Measurements from ENCODE around the gene TANGO2. TPM values are rescaled to one million over a fixed set of nuclear protein-coding genes. Genes with fewer than 3 reads are reported as not detected.

TANGO2 gene
- total and polyA plus RNA-seq, 5 donors from 2014 or later, result 39.5 to 48.4 (median 43.2) TPM

- Mint-ChIP-seq H3K9me3 (peaks cover 0 to 1% (median 0%) of the 10 kb centered on the region in 7 donors), H3K27ac (peak overlapping the region in 2 of 3 donors; percentile 95 to 97), H3K27me3 (no peaks in the 10 kb centered on the region), H3K4me1 (peaks cover 23 to 76% (median 45%) of the 10 kb centered on the region in 4 donors), H3K4me3 (peak overlapping the region in 2 of 4 donors; percentile 16 to 85), H3K36me3 (peaks cover 32% of the 10 kb centered on the region)
- no peaks in the 10 kb centered on the region for H3K27me3 ChIP-seq (ENCODE audit: control insufficient read depth, insufficient read depth, low read length)
- ATAC-seq (ENCODE audit: low read depth in 2 of 2) (no peak), DNase-seq (no peak)
- peak overlapping the region; percentile 84 for H3K27ac ChIP-seq (ENCODE audit: insufficient read depth, low read length, poor library complexity, severe bottlenecking)
- H3K36me3 ChIP-seq (ENCODE audit: control insufficient read depth, insufficient read depth, low read length), result peaks cover 34% of the 10 kb centered on the region
- peaks cover 36% of the 10 kb centered on the region for H3K4me1 ChIP-seq (ENCODE audit: control insufficient read depth, insufficient read depth, low read length, poor library complexity, severe bottlenecking)
- peak overlapping the region; percentile 14 for H3K4me3 ChIP-seq (ENCODE audit: low read depth, low read length)
- peaks cover 0 to 1% of the 10 kb centered on the region in 2 experiments for H3K9me3 ChIP-seq (ENCODE audit: control insufficient read depth in 2 of 2, low read length in 2 of 2)
Measured at GRCh38 chr22:20099099-20099711, 78.3 kb downstream of the TANGO2 start.

GRCh38 chr22:20101638-20102037 lies 80.7 kb downstream of the TANGO2 start:
- Histone ChIP-seq H3K4me3 (ENCODE audit: low read depth, low read length) (no peak overlapping the region), H3K27ac (ENCODE audit: insufficient read depth, low read length, poor library complexity, severe bottlenecking) (peak overlapping the region; percentile 84), H3K27me3 (ENCODE audit: control insufficient read depth, insufficient read depth, low read length) (no peaks in the 10 kb centered on the region), H3K4me1 (ENCODE audit: control insufficient read depth, insufficient read depth, low read length, poor library complexity, severe bottlenecking) (peaks cover 29% of the 10 kb centered on the region), H3K36me3 (ENCODE audit: control insufficient read depth, insufficient read depth, low read length) (peaks cover 35% of the 10 kb centered on the region), H3K9me3 (ENCODE audit: control insufficient read depth in 2 of 2, low read length in 2 of 2) (no peaks in the 10 kb centered on the region)
- Mint-ChIP-seq H3K4me3 (peak overlapping the region in 2 of 4 donors; percentile 50 to 51), H3K9me3 (peaks cover 0 to 1% (median 0%) of the 10 kb centered on the region in 7 donors), H3K36me3 (peaks cover 17% of the 10 kb centered on the region), H3K4me1 (peaks cover 19 to 57% (median 32%) of the 10 kb centered on the region in 4 donors), H3K27ac (peak overlapping the region in 2 of 3 donors; percentile 95 to 97), H3K27me3 (no peaks in the 10 kb centered on the region)
- no peak for DNase-seq
- no peak for ATAC-seq (ENCODE audit: low read depth in 2 of 2)

- DNase-seq, result no peak
- H3K27me3 Mint-ChIP-seq, result no peaks in the 10 kb centered on the region
- Histone ChIP-seq H3K27ac (ENCODE audit: insufficient read depth, low read length, poor library complexity, severe bottlenecking) (no peak overlapping the region), H3K9me3 (ENCODE audit: control insufficient read depth in 2 of 2, low read length in 2 of 2) (no peaks in the 10 kb centered on the region), H3K4me3 (ENCODE audit: low read depth, low read length) (no peak overlapping the region), H3K36me3 (ENCODE audit: control insufficient read depth, insufficient read depth, low read length) (peaks cover 35% of the 10 kb centered on the region), H3K4me1 (ENCODE audit: control insufficient read depth, insufficient read depth, low read length, poor library complexity, severe bottlenecking) (peaks cover 29% of the 10 kb centered on the region), H3K27me3 (ENCODE audit: control insufficient read depth, insufficient read depth, low read length) (no peaks in the 10 kb centered on the region)
- peak overlapping the region in 2 of 3 donors; percentile 95 to 97 for H3K27ac Mint-ChIP-seq
- no peak for ATAC-seq (ENCODE audit: low read depth in 2 of 2)
- H3K4me3 Mint-ChIP-seq, result peak overlapping the region in 3 of 4 donors; percentile 38 to 54 (median 50)
- peaks cover 13% of the 10 kb centered on the region for H3K36me3 Mint-ChIP-seq
- H3K4me1 Mint-ChIP-seq, result peaks cover 16 to 53% (median 28%) of the 10 kb centered on the region in 4 donors
- H3K9me3 Mint-ChIP-seq, result no peaks in the 10 kb centered on the region
Measured at GRCh38 chr22:20102203-20102780, 81.4 kb downstream of the TANGO2 start.

DNA sequence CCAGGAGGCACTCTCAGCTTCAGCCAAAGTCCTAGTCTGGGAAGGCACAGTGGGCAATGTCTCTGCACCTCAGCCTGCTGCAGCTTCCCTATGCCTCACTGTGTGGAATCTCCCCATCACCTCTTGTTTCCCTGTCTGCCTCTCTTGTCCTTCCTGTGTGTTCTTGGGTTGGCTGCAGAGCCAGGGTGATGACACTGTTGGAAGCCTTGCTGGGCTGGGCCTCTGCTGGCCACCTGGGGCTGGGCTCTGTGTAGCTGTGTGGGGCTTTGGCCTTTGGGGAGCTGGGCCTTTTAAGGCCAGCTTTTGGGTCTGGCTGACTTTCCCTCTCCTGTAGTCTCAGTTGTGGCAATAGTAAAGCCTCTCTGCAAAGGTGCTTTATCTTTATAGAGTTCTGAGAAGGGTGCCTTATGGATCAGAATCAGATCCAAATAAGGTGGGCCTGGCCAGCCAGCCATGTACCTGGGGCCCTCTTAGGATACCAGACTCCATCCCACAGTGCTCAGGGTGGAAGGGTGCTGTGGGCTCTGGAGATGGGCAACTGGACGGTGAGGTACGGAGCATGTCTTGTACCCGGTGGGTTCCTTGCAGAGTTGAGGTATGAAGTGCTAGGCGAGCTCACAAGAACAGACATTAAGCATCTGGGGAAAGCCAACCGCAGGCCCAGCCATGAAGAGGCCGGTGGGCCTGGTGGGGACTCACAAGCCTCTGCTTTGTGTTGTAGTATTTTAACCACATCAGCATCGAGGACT lies 84.7 kb downstream of the TANGO2 start:
- no peaks in the 10 kb centered on the region for H3K27me3 ChIP-seq (ENCODE audit: control insufficient read depth, insufficient read depth, low read length)
- no peak overlapping the region for H3K27ac ChIP-seq (ENCODE audit: insufficient read depth, low read length, poor library complexity, severe bottlenecking)
- no peak for DNase-seq
- peaks cover 15% of the 10 kb centered on the region for H3K36me3 Mint-ChIP-seq
- no peak for ATAC-seq (ENCODE audit: low read depth in 2 of 2)
- H3K27ac Mint-ChIP-seq, result peak overlapping the region in 1 of 3 donors; percentile 52
- H3K4me3 Mint-ChIP-seq, result peak overlapping the region in 1 of 4 donors; percentile 15
- H3K4me3 ChIP-seq (ENCODE audit: low read depth, low read length), result no peak overlapping the region
- no peaks in the 10 kb centered on the region for H3K27me3 Mint-ChIP-seq
- H3K36me3 ChIP-seq (ENCODE audit: control insufficient read depth, insufficient read depth, low read length), result peaks cover 51% of the 10 kb centered on the region
- no peaks in the 10 kb centered on the region for H3K9me3 Mint-ChIP-seq
- peaks cover 0 to 26% (median 7%) of the 10 kb centered on the region in 4 donors for H3K4me1 Mint-ChIP-seq
- H3K9me3 ChIP-seq (ENCODE audit: control insufficient read depth in 2 of 2, low read length in 2 of 2), result no peaks in the 10 kb centered on the region
- H3K4me1 ChIP-seq (ENCODE audit: control insufficient read depth, insufficient read depth, low read length, poor library complexity, severe bottlenecking), result peaks cover 10% of the 10 kb centered on the region

DNA sequence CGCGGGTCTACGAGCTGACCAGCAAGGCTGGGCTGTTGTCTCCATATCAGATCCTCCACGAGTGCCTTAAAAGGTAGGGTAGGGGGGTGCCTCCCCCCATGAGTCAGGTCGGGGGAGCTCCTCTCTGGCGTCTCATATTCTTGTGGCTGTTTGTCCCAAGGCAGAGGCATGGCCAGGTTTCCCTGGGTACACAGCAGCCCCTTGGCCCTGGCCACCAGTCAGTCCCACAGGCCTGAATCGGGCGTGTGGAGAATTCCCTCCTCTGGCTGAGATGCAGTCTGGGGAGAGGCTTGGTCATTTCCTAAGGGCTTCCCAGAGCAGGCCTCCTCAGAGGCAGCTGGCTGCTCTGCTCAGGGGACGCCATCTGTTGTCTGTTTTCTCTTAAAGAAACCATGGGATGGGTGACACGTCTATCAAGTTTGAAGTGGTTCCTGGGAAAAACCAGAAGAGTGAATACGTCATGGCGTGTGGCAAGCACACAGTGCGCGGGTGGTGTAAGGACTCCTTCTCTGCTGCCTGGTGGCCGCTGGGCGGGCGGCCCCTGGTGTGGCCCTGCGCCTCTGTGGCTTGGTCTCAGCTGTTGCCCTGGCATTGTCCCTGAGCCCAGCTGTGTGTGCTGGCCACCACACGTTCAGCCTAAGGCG lies 85.4 kb downstream of the TANGO2 start:
- Histone ChIP-seq H3K36me3 (ENCODE audit: control insufficient read depth, insufficient read depth, low read length) (peaks cover 51% of the 10 kb centered on the region), H3K4me1 (ENCODE audit: control insufficient read depth, insufficient read depth, low read length, poor library complexity, severe bottlenecking) (peaks cover 3% of the 10 kb centered on the region), H3K4me3 (ENCODE audit: low read depth, low read length) (no peak overlapping the region), H3K27me3 (ENCODE audit: control insufficient read depth, insufficient read depth, low read length) (no peaks in the 10 kb centered on the region), H3K9me3 (ENCODE audit: control insufficient read depth in 2 of 2, low read length in 2 of 2) (no peaks in the 10 kb centered on the region), H3K27ac (ENCODE audit: insufficient read depth, low read length, poor library complexity, severe bottlenecking) (no peak overlapping the region)
- Mint-ChIP-seq H3K27me3 (no peaks in the 10 kb centered on the region), H3K36me3 (peaks cover 15% of the 10 kb centered on the region), H3K4me1 (peaks cover 0 to 26% (median 5%) of the 10 kb centered on the region in 4 donors), H3K4me3 (no peak overlapping the region), H3K9me3 (no peaks in the 10 kb centered on the region), H3K27ac (no peak overlapping the region)
- DNase-seq, result no peak
- ATAC-seq (ENCODE audit: low read depth in 2 of 2), result no peak

DNA sequence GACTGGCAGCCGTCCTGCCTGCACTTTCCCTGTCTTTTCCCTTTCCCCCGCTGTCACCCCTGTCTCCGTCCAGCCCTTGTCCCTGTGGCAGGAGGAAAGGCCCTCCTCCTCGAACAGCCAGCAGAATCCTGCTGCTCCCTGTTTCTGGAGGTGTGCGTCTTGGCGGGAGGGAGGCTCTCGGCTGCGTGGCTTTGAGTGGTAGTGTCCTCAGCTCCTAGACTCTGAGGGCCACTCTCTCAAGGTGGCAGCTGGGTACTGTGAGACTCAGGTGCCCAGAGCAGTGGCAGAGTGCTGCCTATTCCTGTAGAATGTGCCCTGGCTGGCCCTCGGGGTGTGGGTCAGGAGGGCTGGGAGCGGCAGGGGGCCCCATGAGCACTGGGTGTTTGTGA lies 85.9 kb downstream of the TANGO2 start:
- Mint-ChIP-seq H3K9me3 (no peaks in the 10 kb centered on the region), H3K4me1 (peaks cover 0 to 24% (median 6%) of the 10 kb centered on the region in 4 donors), H3K27ac (no peak overlapping the region), H3K36me3 (peaks cover 15% of the 10 kb centered on the region), H3K4me3 (no peak overlapping the region), H3K27me3 (no peaks in the 10 kb centered on the region)
- H3K4me1 ChIP-seq (ENCODE audit: control insufficient read depth, insufficient read depth, low read length, poor library complexity, severe bottlenecking), result peaks cover 3% of the 10 kb centered on the region
- peaks cover 51% of the 10 kb centered on the region for H3K36me3 ChIP-seq (ENCODE audit: control insufficient read depth, insufficient read depth, low read length)
- H3K9me3 ChIP-seq (ENCODE audit: control insufficient read depth in 2 of 2, low read length in 2 of 2), result no peaks in the 10 kb centered on the region
- no peak overlapping the region for H3K27ac ChIP-seq (ENCODE audit: insufficient read depth, low read length, poor library complexity, severe bottlenecking)
- no peak overlapping the region for H3K4me3 ChIP-seq (ENCODE audit: low read depth, low read length)
- H3K27me3 ChIP-seq (ENCODE audit: control insufficient read depth, insufficient read depth, low read length), result no peaks in the 10 kb centered on the region
- ATAC-seq (ENCODE audit: low read depth in 2 of 2) (no peak), DNase-seq (no peak)

- peaks cover 8% of the 10 kb centered on the region for H3K4me1 ChIP-seq (ENCODE audit: control insufficient read depth, insufficient read depth, low read length, poor library complexity, severe bottlenecking)
- H3K27ac Mint-ChIP-seq, result peak overlapping the region in 1 of 3 donors; percentile 71
- H3K4me1 Mint-ChIP-seq, result peaks cover 0 to 22% (median 9%) of the 10 kb centered on the region in 4 donors
- H3K36me3 ChIP-seq (ENCODE audit: control insufficient read depth, insufficient read depth, low read length), result peaks cover 51% of the 10 kb centered on the region
- H3K9me3 ChIP-seq (ENCODE audit: control insufficient read depth in 2 of 2, low read length in 2 of 2), result no peaks in the 10 kb centered on the region
- no peaks in the 10 kb centered on the region for H3K9me3 Mint-ChIP-seq
- no peaks in the 10 kb centered on the region for H3K27me3 ChIP-seq (ENCODE audit: control insufficient read depth, insufficient read depth, low read length)
- H3K4me3 Mint-ChIP-seq, result no peak overlapping the region
- H3K4me3 ChIP-seq (ENCODE audit: low read depth, low read length), result no peak overlapping the region
- DNase-seq (no peak), ATAC-seq (ENCODE audit: low read depth in 2 of 2) (no peak)
- peaks cover 15% of the 10 kb centered on the region for H3K36me3 Mint-ChIP-seq
- no peak overlapping the region for H3K27ac ChIP-seq (ENCODE audit: insufficient read depth, low read length, poor library complexity, severe bottlenecking)
- no peaks in the 10 kb centered on the region for H3K27me3 Mint-ChIP-seq
Measured at GRCh38 chr22:20107471-20107901, 86.6 kb downstream of the TANGO2 start.
